Stimulated activated CD4-positive, alpha-beta T cell treated with anti-CD3 and anti-CD28 coated beads, Interleukin-15, amount 100 ng/mL, for 24 hours (primary cell): ENCODE measurements around the gene INTU.
"Not testable (repeated sequence)": the region's sequence is repeated elsewhere in the genome, so short reads cannot be mapped to it uniquely, and the experiment has no call there.

Source experiments
- DNase-seq: peaks from one replicate; pipeline ENCODE4 v3.0.0-alpha.2; 2020

Gene INTU

DNA sequence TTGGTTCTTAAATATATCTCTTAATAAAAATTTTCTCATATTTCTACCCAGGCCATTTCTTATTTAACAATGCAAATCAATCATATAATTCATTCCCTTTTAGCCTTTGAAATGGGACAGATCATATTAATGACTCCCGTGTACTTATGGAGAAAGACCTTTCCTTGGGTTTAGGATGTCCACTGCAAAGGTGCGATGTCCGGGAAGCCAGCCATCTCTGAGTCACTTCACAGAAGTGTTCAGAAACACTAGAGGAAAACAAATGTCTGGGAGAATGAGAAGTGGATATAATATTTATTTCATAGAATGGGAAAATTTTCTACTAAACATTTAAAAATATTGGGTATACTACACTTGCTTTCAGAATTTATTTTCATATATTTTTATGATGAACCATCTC lies 15.3 kb downstream of the INTU start:
- DNase-seq = no peak

GRCh38 chr4:127655590-127655989 lies 22.8 kb downstream of the INTU start:
- DNase-seq = not testable (repeated sequence)

DNA sequence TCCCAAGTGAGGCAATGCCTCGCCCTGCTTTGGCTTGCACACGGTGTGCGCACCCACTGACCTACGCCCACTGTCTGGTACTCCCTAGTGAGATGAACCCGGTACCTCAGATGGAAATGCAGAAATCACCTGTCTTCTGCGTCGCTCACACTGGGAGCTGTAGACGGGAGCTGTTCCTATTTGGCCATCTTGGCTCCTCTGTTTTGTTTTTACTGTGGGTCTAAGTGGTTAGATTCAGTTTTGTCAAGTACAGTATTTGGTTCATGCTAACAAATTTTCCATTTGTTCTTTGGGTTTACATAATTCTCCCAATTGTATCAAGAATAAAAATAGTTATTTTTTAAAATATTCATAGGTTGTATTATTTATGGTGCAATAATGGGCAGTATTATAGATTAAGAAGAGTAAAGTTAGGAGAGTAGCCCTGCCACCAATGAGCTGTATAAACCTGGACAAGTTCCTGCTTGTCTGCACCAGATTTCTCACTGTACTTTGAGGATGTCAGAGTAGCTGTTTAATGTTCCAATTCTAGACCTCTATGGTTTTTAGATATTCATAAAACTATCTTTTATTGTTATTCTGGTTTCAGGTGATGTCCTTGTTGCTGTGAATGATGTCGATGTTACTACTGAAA lies 23.4 kb downstream of the INTU start:
- DNase-seq = no peak

- DNase-seq = no peak
Measured at GRCh38 chr4:127660284-127660885, 27.6 kb downstream of the INTU start.

DNA sequence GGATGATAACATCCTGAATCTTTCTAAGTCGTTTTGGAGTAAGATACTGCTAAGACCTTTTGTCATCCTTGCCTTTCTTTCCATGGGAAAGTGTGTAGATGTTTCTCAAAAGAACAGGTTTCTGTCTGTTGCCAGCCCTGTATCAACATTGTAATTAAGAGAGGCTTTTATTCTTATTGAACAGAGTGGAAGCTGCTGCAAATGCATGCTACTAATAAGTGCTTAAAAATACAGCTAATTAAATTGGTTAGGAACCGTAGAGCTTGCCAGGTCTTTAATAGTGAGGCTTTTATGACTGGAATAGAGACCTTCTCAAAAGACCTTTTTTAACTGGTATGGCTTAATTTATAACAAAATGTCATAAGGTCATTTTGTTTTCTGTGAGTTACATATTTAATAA lies 34.4 kb downstream of the INTU start:
- no peak for DNase-seq

DNA sequence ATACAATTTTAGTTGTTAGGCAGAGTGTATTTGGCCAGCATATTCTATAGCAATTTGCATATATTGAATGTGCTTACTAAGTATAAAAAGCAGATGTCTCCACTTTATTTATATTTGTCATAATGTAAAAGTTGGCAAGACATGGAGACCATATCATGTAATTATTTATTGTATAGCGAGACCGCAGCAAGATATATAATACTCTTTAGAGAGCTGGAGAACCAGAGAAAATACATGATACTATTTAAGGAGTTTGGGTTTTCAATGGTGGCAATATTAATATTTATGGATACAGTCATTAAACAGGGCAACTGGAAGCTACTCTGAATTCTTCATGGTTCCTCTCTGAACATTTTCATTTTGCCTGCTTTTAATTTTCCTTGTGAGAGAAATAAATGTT lies 35.0 kb downstream of the INTU start:
- DNase-seq = no peak

DNA sequence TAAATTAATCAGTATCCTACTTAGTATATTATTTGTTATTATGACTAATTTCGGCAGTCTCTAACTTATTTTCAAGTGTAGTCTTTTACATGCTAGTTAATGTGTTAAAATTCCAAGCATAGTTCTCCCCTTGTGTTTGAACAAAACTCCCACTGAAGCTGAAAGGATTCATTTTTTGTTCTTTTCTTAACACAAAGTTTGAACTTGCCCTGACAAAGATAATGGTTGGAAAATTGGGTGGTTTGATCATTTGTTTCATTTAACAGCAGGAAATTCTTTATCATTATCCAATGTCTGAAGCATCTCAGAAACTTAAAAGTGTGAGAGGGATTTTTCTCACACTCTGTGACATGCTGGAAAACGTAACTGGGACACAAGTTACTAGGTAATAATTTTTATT lies 36.0 kb downstream of the INTU start:
- no peak for DNase-seq

- no peak for DNase-seq
Measured at GRCh38 chr4:127669691-127670090, 36.9 kb downstream of the INTU start.

DNA sequence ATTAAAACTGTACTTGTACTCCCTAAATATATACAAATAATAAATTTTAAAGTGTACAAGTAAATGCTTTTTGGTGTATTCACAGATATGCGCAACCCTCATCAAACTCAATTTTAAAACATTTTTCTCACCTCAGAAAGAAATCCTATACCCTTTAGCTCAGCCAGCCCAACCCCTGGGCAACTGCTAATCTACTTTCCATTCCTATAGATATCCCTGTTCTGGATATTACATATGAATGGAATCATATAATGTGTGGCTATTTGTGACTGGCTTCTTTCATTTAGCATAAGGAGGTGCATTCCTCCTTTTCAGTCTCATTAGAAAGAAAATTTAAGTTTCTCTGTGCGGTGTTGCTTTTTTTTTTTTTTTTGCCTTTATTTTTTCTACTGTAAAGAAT lies 39.4 kb downstream of the INTU start:
- DNase-seq = no peak

GRCh38 chr4:127685292-127685691 lies 52.5 kb downstream of the INTU start:
- DNase-seq = no peak

GRCh38 chr4:127686658-127687057 lies 53.9 kb downstream of the INTU start:
- no peak for DNase-seq

- DNase-seq = no peak
Measured at GRCh38 chr4:127687580-127687979, 54.8 kb downstream of the INTU start.

- DNase-seq = no peak
Measured at GRCh38 chr4:127698789-127699200, 66.0 kb downstream of the INTU start.

- no peak for DNase-seq
Measured at GRCh38 chr4:127708985-127709384, 76.2 kb downstream of the INTU start.

- DNase-seq = no peak
Measured at GRCh38 chr4:127709456-127709855, 76.7 kb downstream of the INTU start.

DNA sequence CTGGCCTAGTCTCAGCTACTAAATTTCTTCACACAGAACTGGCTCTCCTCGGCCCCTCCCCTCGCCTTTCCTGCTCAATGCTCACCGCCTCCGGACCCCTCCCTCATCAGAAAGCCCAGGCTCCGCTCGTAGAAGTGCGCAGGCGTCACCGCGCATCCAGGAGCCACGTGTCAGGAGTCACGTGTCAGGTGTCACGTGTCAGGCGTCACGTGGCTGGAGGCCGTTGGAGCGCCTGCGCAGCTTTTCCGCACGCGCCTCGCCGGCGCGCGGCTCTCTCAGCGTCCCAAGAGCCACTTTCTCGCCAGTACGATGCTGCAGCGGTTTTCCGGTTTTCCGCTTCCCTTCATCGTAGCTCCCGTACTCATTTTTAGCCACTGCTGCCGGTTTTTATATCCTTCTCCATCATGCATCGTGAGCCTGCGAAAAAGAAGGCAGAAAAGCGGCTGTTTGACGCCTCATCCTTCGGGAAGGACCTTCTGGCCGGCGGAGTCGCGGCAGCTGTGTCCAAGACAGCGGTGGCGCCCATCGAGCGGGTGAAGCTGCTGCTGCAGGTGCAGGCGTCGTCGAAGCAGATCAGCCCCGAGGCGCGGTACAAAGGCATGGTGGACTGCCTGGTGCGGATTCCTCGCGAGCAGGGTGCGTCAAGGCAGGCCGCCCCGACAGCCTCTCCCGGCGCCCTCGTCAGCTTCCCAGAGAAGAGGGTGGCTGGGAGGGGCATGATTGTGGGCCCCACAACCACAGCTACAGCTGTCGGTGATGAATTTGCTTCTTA lies 97.6 kb downstream of the INTU start, which contains the start of gene SLC25A31:
Gene SLC25A31, plus strand, starts transcription at position 259 of the 772 bp plus-strand sequence. Its CDS starts 146 bp downstream, at position 405.
- DNase-seq = no peak

DNA sequence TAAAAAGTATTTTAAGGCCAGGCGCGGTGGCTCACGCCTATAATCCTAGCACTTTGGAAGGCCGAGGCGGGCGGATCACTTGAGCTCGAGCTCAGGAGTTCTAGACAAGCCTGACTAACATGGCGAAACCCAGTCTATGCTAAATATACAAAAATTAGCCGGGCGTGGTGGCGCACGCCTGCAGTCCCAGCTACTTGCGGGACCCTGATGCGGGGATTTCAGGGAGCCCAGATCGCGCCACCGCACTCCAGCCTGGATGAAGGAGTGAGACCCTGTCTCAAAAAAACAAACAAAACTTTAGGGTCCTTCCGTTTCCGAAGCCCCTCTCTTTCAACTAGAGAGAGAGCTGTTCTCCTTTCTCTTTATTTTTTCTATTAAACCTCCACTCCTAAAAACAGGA lies 98.6 kb downstream of the INTU start:
- no peak for DNase-seq

- no peak for DNase-seq
Measured at GRCh38 chr4:127732623-127733328, 100.0 kb downstream of the INTU start.

DNA sequence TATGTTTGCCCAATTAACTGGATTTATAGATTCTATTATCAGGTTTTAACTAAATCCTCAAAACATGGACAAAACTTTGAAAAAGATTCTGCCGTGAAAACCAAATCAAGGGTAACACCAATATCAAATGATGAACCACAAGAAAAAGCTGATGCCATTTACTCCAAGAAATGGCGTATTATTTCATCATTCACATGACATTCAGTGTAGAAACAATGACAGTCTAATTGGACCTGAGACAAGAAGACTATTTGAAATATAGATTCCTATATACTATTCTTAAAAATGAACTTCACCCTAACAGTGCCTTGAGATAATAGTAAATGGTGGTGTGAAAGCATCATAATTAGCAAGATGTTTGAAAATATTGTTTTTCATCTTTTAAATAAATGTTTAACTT lies 102.2 kb downstream of the INTU start:
- no peak for DNase-seq

GRCh38 chr4:127737295-127737694 lies 104.5 kb downstream of the INTU start:
- DNase-seq = no peak

GRCh38 chr4:127741247-127741646 lies 108.5 kb downstream of the INTU start:
- DNase-seq = no peak

- DNase-seq = no peak
Measured at GRCh38 chr4:127747883-127748282, 115.1 kb downstream of the INTU start.

GRCh38 chr4:127748957-127749356 lies 116.2 kb downstream of the INTU start:
- DNase-seq = no peak

DNA sequence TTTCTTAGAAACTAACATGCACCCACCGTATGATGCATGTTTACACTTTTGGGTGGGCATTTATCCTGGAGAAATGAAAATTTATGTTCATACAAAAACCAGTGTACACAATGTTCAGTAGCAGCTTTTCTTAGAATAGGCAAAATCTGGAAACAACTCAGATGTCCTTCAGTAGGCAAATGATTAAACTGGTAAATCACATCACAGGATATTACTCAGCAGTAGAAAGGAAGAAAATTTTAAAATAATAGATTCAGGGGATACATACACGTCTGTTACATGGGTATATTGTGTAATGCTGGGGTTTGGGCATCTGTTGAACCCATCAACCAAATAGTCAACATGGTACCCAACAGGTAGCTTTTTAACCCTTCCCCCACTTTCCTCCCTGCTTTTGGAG lies 124.1 kb downstream of the INTU start:
- DNase-seq = no peak
